MCF 10A (cell line): ENCODE results near the gene FGD5. TPM values are rescaled to one million over a fixed set of nuclear protein-coding genes. Genes with fewer than 3 reads are reported as not detected.

Experiments used
- BruUV-seq: library from RNA; stranded (reverse); fragments of 400-500 nt; replicated peaks from 2 replicates; lab custom pipeline; 2021; lab: Mats Ljungman, UMichigan
- CTCF ChIA-PET: fragments of 300-600 bp; sonication (Branson Sonifier 250); formaldehyde crosslinking; extraction: SDS; loops from one replicate; lab custom pipeline; 2021; ENCODE audit warnings: antibody characterized with exemption, inconsistent platforms; lab: Yijun Ruan, JAX
- POLR2A ChIA-PET: fragments of 300-600, 350-650 bp; sonication (Branson Sonifier 250); formaldehyde crosslinking; extraction: SDS; loops from one replicate; lab custom pipeline; 2020; ENCODE audit warnings: antibody characterized with exemption, inconsistent platforms; lab: Yijun Ruan, JAX
- DNase-seq: peaks from one replicate; pipeline ENCODE4 v3.0.0-alpha.2; 2018; ENCODE audit not compliant: unreplicated experiment
- H3K27ac Mint-ChIP-seq: one replicate; pipeline ENCODE4 v1.8.0; 2022; ENCODE audit warnings: mild to moderate bottlenecking, low read depth, mixed read lengths; ENCODE audit not compliant: unreplicated experiment
- H3K27me3 Mint-ChIP-seq: one replicate; pipeline ENCODE4 v1.8.0; 2022; ENCODE audit warnings: mixed read lengths; ENCODE audit not compliant: insufficient read depth, unreplicated experiment
- H3K36me3 Mint-ChIP-seq: one replicate; pipeline ENCODE4 v1.8.0; 2022; ENCODE audit warnings: mild to moderate bottlenecking, moderate library complexity, mixed read lengths; ENCODE audit not compliant: insufficient read depth, unreplicated experiment
- H3K4me1 Mint-ChIP-seq: one replicate; pipeline ENCODE4 v1.8.0; 2022; ENCODE audit warnings: mixed read lengths; ENCODE audit not compliant: insufficient read depth, unreplicated experiment
- H3K4me3 Mint-ChIP-seq: one replicate; pipeline ENCODE4 v1.8.0; 2022; ENCODE audit warnings: mild to moderate bottlenecking, moderate library complexity, mixed read lengths; ENCODE audit not compliant: unreplicated experiment
- H3K9me3 Mint-ChIP-seq: one replicate; pipeline ENCODE4 v1.8.0; 2022; ENCODE audit warnings: mixed read lengths; ENCODE audit not compliant: unreplicated experiment
- CTCF ChIP-seq: fragments of 200-600 bp; IDR thresholded peaks from one replicate; pipeline ENCODE4 v1.8.0; 2022; ENCODE audit warnings: antibody characterized with exemption, mild to moderate bottlenecking; ENCODE audit not compliant: unreplicated experiment
- intact Hi-C: fragments of 100-400 bp; cut with micrococcal nuclease; formaldehyde crosslinking; loops from 2 replicates; pipeline ENCODE4 v1.14.1; 2022
- total RNA-seq: library from RNA; stranded (reverse); gene quantifications from 2 replicates; pipeline ENCODE4 v1.2.3, GENCODE V29; 2022

Gene FGD5
- total RNA-seq, 1 experiment from 2014 or later, result not detected

DNA sequence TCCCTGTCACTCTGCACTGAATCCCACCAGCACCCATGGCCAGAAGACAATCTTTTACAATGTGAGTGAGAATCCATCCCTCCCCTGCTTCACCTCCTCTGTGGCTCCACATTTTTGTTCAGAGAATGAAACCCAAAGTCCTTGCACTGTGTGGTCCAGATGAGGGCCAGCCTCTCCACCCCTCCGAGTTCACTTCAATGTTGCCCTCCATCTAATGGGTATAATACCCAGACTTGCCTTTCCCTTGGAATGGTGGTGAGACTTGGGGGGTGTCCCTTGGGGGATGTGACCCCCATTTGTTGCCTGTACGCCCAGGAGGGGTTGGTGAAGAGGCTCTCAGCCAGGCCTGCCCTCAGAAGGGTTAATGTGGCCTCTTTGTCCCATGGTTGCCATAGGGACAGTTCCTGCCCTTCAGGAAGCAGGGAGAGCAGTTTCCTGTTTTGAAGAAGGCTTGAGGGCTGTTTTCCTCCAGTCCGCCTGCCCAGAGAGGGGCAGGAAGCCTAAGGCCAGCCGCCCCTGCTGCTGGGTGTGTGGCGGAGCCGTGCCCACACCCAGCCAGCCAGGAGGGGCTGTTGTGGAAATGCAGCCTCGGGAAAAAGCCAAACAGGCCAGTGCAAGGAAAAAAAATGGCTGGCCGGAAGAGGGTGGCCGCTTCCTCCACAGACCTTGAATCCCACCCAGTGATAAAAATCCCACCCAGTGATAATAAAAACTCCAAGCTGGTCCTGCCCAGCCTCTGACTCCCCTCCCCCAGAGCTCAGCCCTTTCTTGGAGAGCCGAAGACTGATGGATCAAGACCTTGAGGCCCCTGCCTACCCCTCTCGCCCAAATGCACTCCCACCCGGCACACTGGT lies 14.6 kb upstream of the FGD5 start:
- no peaks in the 10 kb centered on the region for H3K9me3 Mint-ChIP-seq
- ChIA-PET POLR2A (no interaction called here), CTCF (no interaction called here)
- TF ChIP-seq CTCF, result no peak
- BruUV-seq, result no TSS peak
- H3K4me3 Mint-ChIP-seq, result no peak overlapping the region
- DNase-seq, result no peak
- peaks cover 70% of the 10 kb centered on the region for H3K27me3 Mint-ChIP-seq
- no peak overlapping the region for H3K27ac Mint-ChIP-seq
- intact Hi-C loops, result no loop called here
- peaks cover 5% of the 10 kb centered on the region for H3K4me1 Mint-ChIP-seq
- no peaks in the 10 kb centered on the region for H3K36me3 Mint-ChIP-seq

- H3K4me3 Mint-ChIP-seq, result no peak overlapping the region
- CTCF ChIA-PET, result no interaction called here
These were observed 13.7 kb upstream of the FGD5 start for GRCh38 chr3:14804835-14805780.

GRCh38 chr3:14805961-14806537 lies 12.7 kb upstream of the FGD5 start:
- DNase-seq, result no peak
- no peak for TF ChIP-seq CTCF
- H3K4me3 Mint-ChIP-seq, result no peak overlapping the region
- peaks cover 5% of the 10 kb centered on the region for H3K4me1 Mint-ChIP-seq
- ChIA-PET CTCF (no interaction called here), POLR2A (no interaction called here)
- no peaks in the 10 kb centered on the region for H3K9me3 Mint-ChIP-seq
- H3K27me3 Mint-ChIP-seq, result peaks cover 72% of the 10 kb centered on the region
- intact Hi-C loops, result no loop called here
- H3K36me3 Mint-ChIP-seq, result no peaks in the 10 kb centered on the region
- H3K27ac Mint-ChIP-seq, result no peak overlapping the region
- no TSS peak for BruUV-seq

More at GRCh38 chr3:14804835-14805780, 13.7 kb upstream of the FGD5 start:
- POLR2A ChIA-PET, result no interaction called here
- H3K9me3 Mint-ChIP-seq, result no peaks in the 10 kb centered on the region
- no peak for DNase-seq
- H3K27ac Mint-ChIP-seq, result no peak overlapping the region
- TF ChIP-seq CTCF, result no peak
- H3K4me1 Mint-ChIP-seq, result peaks cover 5% of the 10 kb centered on the region
- peaks cover 70% of the 10 kb centered on the region for H3K27me3 Mint-ChIP-seq
- no peaks in the 10 kb centered on the region for H3K36me3 Mint-ChIP-seq
- intact Hi-C loops, result no loop called here
- BruUV-seq, result no TSS peak
